Measurements from ENCODE around the gene PTPRT.

Gene PTPRT

DNA sequence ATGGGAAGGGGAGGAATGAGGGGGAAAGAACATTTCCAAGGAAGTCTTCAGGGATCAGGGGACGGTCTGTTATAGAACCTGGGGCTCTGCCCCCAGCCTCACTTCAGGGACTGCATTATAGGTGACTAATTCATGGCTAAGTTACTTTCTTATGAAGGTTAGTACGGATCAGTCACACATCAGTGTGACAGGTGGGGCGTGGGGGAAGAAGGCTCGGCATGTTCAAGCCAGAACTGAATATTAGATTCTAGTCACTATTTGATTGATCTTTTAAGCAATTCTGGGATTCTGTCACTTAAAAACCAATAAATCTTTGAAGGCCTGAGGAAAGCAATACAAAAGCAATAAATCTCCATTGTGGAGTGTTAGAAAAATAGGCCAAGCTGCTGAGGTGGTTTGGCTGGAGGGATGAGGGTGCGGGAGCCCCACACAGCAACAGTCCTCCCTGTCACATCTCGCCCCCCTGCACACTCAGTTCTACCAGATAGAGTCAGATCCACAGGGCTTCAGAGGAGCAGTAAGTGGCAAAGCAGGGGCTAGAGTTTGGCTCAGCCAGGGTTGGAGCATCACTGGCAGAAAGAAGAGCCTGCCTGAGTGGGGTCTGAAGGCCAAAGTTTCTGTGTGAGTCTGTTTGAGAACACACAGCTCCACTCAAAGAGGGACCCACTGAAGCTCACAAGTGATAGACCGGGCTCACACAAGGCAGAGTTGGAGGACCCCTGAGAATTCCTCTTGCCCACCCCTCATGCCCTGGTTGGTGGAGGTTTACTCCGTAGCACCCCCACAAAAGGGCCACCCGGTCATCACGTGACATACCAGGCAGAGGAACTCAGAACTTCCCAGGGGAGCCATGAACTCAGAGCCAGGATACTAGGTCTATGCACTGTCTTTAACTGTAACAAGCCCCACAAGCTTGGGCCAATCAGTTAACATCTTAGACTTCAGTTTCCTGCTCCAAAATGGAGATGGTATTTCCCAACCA lies 843.2 kb downstream of the PTPRT start:
- DNase-seq: no peak

DNA sequence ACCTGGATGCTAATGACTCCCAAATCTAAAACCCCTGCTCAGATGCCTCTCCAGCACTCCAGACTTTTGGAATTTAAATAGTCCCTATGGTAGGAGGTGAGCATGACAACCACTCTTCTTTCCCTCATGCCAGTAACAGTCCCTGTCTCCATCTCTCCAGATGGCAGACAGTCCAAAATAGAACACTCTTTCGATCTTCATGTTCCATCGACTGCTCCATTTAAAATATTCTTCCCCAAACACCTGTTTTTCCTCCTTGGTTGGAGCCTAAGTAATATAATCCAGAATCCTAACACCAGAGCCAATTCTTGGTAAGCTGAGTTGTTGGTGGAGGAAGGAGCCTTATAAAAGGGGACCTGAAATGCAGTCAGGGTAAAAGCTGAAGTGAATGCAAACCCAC lies 848.1 kb downstream of the PTPRT start:
- DNase-seq: no peak

DNA sequence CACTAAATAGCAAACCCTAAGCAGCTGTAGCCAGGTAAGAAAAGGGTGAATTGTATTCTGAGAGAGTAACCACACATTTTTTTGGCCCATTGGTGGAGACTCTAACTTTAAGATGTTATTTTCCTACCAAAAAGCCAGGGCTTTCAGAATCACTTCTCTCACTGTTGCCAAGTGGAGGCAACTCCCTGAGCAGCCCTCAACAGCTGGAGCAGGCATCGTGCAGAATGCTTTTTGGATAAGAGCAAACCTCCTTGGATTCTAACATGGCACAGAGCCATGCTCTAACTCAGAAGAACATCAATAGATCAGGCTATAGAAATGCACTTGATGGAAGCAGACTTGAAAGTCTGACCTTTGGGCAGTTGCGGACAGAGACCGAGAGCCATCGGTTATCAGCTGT lies 849.3 kb downstream of the PTPRT start:
- DNase-seq: no peak

DNA sequence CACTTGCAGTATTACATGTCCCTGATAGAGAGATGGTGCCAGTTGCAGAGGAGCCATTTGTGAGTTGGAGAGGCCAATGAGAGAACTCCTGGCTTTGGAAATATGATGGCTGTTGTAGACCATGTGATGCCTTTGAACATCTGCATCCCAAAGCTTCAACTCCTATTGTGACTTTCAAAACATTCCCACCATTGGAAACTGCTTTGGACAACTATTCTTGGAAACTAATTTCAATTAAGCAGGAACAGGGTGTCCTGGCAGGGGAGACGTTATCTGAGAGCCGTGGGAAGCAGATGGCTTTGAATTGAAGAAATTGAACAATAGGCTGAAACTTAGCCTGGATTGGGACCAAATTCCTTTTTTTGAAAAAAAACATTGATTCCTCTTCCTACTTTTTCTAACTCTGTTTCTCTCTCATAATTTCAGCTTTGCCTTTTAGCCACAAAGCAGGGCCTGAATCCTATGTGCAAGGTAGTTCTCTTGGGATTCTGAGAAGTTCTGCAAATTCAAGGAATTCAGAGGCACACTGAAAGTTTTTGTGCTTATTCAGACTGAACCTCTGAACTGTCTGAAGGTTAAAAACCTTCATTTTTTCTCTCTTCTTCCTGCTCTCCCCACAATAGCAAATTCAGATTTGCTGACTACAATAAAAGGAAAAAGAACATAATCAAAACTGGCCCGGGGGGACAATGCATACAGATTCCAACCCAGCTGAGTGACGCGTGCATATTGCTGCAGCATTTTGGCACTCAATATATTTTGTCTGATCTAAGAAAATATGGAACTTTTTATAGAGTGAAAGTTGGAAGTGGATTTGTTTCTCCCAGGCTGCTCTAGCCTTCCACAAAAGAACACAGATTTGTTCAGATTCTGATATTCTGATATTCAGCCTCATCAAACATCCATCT lies 851.2 kb downstream of the PTPRT start:
- no peak for DNase-seq

DNA sequence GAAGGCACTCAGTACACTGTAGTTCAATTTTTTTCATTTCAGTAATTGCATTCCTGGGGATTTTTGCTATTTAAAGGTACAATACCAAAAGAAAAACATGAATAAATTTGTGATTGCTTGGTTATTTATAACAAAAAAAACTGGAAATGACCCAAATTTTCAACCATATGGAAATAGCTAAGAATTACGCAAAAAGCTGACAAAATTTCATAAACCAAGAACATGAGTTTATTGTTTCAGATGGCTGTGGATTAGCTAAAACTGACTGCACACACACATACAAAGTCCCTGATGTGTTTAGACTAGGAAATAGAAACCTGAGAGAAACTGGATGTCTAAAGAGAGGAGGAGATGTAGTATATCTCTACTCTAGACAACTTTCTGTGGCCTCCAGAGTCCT lies 853.1 kb downstream of the PTPRT start:
- DNase-seq: no peak

DNA sequence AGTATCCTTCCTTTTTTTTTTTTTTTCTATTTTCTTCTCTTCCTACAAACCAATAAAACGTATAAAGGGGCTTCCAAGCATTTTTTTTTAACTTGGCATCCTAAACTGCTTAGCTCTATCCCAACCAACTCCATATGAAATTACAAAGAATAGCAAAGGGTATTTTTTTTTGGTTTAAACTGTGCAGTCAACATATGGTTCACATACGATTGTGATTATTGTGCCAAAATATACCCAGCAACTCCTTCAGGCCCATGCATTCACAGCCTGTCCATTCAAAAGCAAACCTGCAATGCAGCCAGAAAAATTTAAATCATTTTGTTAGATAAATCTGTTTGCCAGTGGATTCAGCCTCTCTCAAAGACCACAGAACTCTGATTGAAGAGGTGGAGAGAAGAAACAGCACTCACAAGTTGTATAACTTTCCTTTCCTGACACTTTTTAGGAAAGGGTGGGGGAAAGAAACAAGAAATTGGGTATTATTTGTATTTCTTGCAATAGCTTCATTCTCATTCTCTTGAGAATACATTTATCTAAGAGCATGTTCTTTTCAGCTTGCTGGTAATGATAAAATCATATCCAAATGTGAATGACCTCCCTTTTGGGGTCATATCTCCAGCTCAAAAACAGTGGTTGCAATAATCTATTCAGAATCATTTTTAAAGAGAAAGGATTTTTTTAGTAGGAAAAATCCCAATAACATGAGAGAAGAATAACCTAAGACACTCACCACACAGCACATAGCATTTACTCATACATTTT lies 870.3 kb downstream of the PTPRT start:
- no peak for DNase-seq

DNA sequence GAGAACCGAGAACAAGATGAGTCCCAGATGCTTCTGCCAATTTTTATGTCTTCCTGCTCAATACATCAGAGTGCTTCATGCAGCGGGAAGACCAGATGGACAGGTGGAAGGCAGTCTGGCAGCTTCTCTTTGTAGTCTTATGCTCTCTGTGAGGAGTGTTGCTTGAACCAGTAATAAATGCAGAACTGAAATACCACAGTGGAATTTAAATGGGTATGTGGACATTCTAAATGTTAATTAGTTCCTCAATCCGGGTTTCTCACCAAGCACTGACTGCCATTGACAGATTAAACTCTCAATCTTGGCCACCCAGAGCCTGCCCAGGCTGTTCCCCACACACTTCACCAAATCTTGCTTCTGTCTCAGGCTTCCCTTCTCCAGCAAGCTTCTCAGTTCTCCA lies 876.0 kb downstream of the PTPRT start:
- no peak for DNase-seq

DNA sequence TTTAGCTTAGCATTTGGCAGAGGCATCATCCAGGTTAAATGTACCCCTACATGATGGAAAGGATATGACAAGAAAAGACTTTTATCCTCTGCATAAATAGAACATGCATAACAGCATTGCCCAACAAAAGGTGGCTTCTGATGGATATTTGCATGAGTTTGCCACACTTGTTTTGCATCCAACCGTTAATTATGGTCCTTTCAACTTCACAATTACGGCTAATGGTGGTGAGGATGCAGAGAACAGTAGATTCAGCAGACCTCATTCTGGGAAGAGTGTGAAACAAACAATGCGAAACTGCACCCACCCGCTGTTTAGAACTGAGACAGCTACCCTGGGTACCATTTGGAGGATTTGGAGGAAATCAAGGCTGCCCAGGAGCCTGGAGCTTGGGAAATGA lies 880.7 kb downstream of the PTPRT start:
- no peak for DNase-seq

DNA sequence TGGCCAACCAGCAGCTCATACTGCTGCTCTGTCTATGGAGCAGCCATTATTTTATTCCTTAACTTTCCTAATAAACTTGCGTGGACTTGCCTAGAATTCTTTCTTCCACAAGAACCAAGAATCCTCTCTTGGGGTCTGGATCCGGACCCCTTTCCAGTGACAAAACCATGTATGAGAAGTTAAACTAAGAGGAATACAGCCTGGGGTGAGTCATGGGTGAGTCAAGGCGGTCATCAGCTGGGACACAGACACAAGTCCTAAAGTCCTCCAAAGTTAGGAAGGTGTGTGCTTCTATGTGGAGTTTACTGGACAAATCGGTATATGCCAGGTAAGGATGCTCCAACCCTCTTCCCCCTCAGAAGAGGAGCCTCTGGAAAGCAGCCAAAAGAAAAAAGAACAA lies 881.5 kb downstream of the PTPRT start:
- no peak for DNase-seq

DNA sequence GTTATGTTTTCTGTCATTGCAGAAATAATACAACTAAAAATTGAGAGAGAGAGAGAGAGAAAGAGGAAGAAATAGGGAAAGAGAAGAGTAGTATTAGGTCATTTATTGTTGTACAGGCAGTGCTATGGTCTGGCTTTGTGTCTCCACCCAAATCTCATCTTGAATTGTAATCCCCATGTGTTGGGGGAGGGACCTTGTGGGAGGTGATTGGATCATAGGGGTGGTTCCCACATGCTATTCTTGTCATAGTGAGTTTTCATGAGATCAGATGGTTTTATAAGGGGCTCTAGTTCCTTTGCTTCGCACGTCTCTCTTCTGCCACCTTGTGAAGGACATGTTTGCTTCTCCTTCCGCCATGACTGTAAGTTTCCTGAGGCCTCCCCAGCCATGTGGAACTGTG lies 894.1 kb downstream of the PTPRT start:
- DNase-seq: no peak

DNA sequence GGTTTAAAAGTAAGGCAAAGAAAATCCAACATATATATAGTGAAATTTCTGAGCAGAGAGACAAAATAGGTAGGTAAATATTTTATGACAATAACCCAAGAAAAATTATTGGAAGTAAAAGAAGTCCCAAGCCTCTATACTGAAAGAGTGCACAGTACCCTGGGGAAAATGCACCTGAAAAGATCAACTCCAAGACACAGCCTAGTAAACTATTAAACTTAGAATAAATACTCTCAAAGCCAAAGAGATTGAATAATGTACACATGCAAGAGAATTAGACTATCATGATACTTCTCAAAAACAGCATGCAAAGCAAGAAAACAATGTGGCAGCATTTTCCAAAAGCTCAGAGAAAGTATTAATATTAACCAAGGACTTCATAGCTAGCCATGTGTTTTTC lies 894.7 kb downstream of the PTPRT start:
- DNase-seq: no peak

DNA sequence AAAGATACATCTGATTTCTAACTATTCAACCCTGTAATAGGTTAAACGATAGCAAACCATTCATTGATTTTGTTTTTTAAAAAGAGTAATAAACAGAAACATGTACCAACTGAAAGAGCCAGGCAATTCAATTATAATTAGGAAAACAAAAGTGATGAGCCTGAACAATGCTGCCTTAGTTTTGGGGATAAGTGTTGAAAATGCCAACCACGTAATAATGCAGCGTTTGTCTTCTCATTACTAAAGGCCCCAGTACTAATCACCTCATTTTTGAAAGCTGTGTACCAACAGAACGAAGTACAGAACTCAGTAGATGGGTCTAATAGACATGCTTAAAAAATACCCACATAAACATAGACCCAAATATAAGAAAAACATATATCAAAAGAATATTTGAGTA lies 907.9 kb downstream of the PTPRT start:
- DNase-seq: no peak

DNA sequence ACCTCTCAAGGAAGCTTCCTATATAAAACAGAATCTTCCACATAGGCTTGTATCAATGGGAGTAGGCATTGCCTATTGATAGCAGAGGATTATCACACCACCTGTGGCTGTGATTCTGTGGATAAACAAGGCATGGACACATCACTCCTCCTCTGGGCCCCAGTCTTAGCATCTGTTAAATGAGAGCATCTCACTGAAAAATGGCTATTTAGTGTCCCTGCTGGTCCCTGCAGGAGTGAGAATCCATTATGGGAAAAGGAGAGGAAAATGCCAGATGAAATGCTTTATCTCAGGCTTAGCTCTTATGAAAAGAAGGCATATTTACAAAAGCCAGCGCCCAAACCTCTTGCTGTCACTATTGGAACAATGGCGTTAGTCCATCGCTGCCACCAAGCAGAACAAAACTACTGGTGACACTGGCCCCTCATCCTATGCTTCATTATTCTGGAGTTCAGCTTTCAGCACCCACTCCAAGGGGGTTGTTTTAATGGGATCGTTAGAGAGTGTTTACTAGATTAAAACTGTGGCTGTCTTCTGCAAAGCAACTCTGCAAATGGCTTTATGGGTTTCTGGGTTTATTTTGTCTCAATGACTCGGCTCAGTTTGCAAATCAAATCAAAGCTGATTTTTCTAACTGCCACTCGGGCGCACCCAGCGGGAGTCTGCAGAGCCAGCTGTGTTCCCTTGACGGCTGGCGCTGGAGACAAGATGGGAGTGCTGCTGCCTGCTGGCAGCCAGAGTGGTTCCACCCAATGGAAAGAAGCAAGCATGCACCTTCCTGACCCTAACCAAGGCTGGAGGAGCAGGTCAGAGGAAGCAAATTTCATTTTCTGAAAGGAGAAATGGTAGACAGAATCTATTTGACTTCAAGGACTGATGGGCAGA lies 912.7 kb downstream of the PTPRT start:
- no peak for DNase-seq

DNA sequence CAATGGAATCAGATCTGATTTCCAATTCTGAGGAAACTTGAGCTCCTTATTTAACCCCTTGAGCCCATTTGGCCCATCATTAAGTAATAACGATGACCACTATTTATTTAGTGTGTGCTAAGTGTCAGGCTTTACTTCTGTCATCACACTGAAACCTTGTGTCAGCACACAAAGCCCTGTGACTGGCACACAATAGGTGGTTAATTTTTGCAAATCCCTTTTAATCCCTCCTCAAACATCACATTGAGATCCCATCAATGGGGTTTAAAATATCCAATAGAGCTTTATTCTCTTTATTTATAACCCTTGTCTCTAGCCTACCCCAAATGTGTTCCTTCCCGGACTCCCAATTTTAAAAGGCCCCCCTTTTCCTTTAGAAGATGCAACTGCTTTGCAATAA lies 914.7 kb downstream of the PTPRT start:
- no peak for DNase-seq

DNA sequence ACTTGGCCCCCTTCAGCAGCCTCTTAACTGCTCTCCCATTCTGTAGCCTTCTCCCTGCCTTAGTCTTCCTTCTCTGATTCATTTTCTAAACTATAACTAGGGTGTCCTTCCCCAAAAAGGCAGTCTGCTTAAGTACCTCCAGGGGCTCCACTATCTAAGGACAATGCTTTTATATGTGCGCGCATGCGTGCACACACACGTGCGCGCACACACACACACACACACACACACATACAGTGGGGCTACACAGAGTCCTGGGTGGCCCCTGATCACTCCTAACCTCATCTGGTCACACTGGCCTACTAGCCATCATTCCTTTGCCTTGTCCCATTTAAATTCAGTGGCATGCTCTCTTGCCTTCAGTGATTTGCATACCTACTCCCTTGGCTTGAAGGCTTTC lies 917.2 kb downstream of the PTPRT start:
- no peak for DNase-seq

DNA sequence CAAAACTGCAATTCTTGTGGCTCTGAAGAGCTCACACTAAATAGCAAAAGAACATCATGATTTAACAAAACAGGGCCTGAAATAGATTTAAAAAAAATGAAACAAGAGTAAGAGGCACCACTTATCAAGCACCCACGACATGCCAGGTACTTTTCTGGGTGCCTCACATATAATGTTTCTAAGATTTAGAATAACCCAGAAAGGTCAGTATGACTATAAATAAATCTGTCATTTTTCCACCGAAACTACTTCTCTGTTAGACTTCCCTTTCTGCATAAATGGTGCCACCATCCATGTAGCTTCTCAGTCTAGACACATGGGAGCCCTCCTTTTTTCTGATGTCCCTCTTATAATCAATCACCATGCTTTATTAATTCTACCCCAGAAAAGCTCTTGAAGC lies 919.2 kb downstream of the PTPRT start:
- DNase-seq: no peak

DNA sequence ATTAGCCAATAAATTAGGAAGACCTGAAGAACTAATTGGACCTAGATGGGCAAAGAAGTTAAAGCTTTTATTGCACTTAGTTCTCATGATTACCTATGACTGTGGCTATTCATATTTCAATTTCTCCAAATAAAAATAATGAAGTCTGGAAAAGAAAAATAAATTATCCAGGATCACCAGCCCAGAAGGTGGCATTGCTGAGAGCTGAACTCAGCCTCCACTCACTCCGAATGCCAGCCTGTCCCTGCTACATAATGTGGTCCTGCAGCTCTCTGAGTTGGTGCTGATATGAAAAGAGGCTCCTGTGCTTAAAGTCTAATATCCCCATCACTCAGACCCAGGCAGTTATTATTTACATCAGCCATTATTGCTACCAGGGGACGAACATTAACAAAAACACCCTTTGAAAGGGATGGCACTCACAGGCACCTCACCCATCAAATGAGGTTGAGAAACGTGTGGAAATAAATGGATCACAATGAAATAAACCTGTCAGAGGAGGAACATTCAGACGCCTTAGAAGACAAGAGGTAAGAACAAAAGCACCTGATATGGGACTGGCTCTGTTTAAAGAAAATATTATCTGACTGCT lies 921.8 kb downstream of the PTPRT start:
- no peak for DNase-seq

DNA sequence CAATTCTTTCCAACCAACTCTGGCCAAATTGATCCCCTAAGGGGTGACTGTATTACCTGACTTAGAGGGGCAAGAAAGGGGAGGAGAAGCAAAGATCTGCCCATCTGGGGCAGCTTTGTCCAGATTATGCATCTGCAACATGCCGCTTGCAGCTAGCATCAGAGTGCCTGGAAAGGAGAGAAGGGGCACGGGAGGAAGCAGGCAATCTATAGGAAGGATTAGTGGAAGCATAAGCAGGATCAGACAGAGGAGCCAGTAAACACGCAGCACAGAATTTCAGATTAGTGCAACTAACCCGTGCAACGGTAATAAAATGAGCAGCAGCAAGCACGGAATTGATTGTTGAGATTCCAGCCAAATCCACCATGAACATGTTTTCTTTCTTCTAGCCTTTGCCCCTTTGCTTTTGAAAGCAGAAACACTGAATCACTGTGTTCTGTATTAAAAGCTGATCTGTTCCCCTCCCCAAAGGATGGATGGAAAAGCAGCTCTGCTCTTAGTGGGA lies 927.9 kb downstream of the PTPRT start:
- no peak for DNase-seq

DNA sequence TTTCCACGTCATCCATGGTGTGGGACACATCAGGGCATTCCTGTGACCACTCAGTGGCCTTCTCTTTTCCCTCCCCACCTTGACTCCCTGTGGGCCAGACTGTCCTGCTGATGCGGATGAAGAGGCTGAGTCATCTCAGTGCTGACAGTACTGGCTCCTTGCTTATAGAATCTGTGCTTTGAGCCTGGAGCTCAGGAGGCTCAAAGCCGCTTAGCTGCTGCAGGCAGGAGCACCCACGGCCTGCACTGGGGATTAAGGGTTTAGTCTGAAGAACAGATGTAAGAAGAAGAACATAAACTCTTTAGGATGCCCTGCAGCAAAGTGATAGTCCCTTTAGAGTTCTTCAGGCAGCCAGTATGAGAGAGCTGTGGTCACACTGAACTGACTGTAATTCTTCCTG lies 929.5 kb downstream of the PTPRT start:
- DNase-seq: no peak

DNA sequence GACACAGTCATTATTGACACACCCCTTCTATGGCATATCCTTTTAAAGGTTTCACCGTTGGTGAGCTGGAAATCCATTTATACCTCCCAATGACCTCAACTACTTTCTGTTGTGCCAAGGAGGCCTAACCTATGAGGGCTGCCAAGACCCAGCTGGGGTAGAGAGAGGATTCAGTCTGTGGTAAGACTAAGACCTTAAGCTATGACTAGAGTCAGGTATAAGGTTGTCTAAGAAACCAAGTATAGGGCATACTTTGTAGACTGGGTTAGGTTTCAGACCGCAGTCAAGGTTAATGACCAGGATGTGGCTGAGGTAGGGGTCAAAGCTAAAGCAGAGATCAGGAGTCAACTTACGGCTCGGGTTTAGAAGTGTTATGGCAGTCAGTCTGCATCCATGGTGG lies 930.3 kb downstream of the PTPRT start:
- no peak for DNase-seq

DNA sequence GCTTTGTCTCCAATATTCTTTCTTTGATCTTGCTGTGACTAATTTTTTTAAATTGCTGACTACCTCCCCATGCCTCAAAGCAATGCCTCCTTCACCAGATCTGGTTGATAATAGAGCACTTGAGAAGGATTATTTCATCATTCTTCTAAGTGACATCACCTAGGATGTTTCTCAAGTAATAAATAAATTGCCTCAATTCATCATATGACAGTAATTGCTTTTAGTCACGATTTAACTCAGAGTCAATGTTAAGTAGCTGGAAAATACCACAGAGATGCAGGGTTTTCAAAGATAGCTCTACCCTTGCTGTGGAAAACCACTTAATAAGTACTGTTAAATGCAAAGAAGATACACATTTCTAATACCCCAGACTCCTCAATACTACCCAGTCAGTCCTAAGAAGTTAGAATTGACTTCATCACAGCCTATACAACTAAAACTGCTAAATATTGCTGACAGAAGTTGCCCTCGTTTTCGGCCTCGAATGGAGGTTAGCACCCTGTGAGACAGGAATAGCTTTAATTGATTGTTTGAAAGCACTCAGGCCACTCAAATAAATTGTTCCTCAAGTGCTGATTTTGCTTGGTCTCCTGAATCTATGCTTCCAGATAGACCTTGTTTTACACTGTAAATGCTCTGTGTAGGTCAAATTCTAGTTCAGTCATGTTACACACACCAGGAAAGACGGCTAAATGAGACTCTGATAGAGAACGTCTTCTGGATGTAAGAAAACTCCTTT lies 931.0 kb downstream of the PTPRT start:
- DNase-seq: no peak

All from SIG-M5 (cell line).